K562 (cell line): ENCODE results near the gene CCDC28B. TPM values are rescaled to one million over a fixed set of nuclear protein-coding genes. Genes with fewer than 3 reads are reported as not detected.

Source experiments
- ATF1 ChIP-seq, 2 experiments: fragments of 450-650 bp in 1 of 2; IDR thresholded peaks; 2 replicates each; pipeline ENCODE4 v1.6.1; 2016; ENCODE audit warnings: missing compliant biosample characterization in 1 of 2, missing genetic modification characterization in 1 of 2
- BDP1 ChIP-seq: IDR thresholded peaks from 3 replicates; pipeline ENCODE4 v1.6.1; 2011; ENCODE audit not compliant: insufficient read length, insufficient read depth
- BRF1 ChIP-seq: IDR thresholded peaks from 3 replicates; pipeline ENCODE4 v1.6.1; 2011; ENCODE audit warnings: borderline replicate concordance, mild to moderate bottlenecking; ENCODE audit not compliant: insufficient read length; ENCODE audit errors: extremely low read depth
- CHD1 ChIP-seq: fragments of 200-600 bp; sonication (generic); IDR thresholded peaks from one replicate; pipeline ENCODE4 v1.6.1; 2012; ENCODE audit warnings: mild to moderate bottlenecking, moderate library complexity, low read length, inconsistent platforms
- FIP1L1 ChIP-seq: fragments of 200-400 bp; formaldehyde crosslinking; IDR thresholded peaks from 2 replicates; pipeline ENCODE4 v1.6.1; 2018; ENCODE audit warnings: mild to moderate bottlenecking, low read depth, low read length; ENCODE audit not compliant: poor library complexity, severe bottlenecking
- KAT2B ChIP-seq: IDR thresholded peaks from one replicate; pipeline ENCODE4 v1.6.1; 2012; ENCODE audit warnings: low read depth, mild to moderate bottlenecking, control low read depth, inconsistent platforms, low read length, moderate library complexity
- KDM1A ChIP-seq, 2 experiments: fragments of 450-650 bp; IDR thresholded peaks; 2 replicates each; pipeline ENCODE4 v1.6.1; 2016; ENCODE audit warnings: mild to moderate bottlenecking in 2 of 2
- L3MBTL2 ChIP-seq: fragments of 450-650 bp; IDR thresholded peaks from 2 replicates; pipeline ENCODE4 v1.6.1; 2016; ENCODE audit warnings: mild to moderate bottlenecking, moderate library complexity
- MAZ ChIP-seq, 2 experiments: fragments of 450-650 bp in 1 of 2; sonication (generic) in 1 of 2; formaldehyde crosslinking; IDR thresholded peaks in 1 of 2; conservative IDR thresholded peaks in 1 of 2; 2 replicates each; pipeline versions ENCODE4 v1.4.0 to v1.5.0; 2020; ENCODE audit warnings: mild to moderate bottlenecking in 1 of 2, missing genetic modification reagents in 1 of 2
- NCOR1 ChIP-seq: fragments of 450-650 bp; IDR thresholded peaks from 2 replicates; pipeline ENCODE4 v1.6.1; 2016; ENCODE audit warnings: mild to moderate bottlenecking, moderate library complexity
- PHF8 ChIP-seq: fragments of 200-600 bp; sonication (generic); IDR thresholded peaks from 2 replicates; pipeline ENCODE4 v1.6.1; 2012; ENCODE audit warnings: mixed run types, mild to moderate bottlenecking, inconsistent platforms, low read length, moderate library complexity, borderline replicate concordance
- PRPF4 ChIP-seq: fragments of 200-400 bp; formaldehyde crosslinking; IDR thresholded peaks from one replicate; pipeline ENCODE4 v1.6.1; 2017; ENCODE audit warnings: low read length, low read depth, mild to moderate bottlenecking; ENCODE audit not compliant: insufficient read depth, poor library complexity, severe bottlenecking
- RBBP5 ChIP-seq: fragments of 200-600 bp; sonication (generic); IDR thresholded peaks from 2 replicates; pipeline ENCODE4 v1.6.1; 2012; ENCODE audit warnings: borderline replicate concordance, mild to moderate bottlenecking, low read length, control low read depth, inconsistent platforms; ENCODE audit not compliant: insufficient read depth, poor library complexity, severe bottlenecking
- SIRT6 ChIP-seq: IDR thresholded peaks from one replicate; pipeline ENCODE4 v1.6.1; 2012; ENCODE audit warnings: low read depth, mild to moderate bottlenecking, control low read depth, inconsistent platforms, low read length, moderate library complexity
- SP1 ChIP-seq: sonication (generic); formaldehyde crosslinking; IDR thresholded peaks from 2 replicates; pipeline ENCODE4 v1.8.1; 2022; ENCODE audit warnings: mild to moderate bottlenecking, missing genetic modification reagents
- TARDBP ChIP-seq: fragments of 450-650 bp; IDR thresholded peaks from 2 replicates; pipeline ENCODE4 v1.6.1; 2016
- ZNF239 ChIP-seq: fragments of 250-450 bp; sonication (Bioruptor Pico); IDR thresholded peaks from 2 replicates; pipeline ENCODE4 v1.4.0; 2020; ENCODE audit warnings: mild to moderate bottlenecking
- ZNF444 ChIP-seq: fragments of 250-450 bp; sonication (Bioruptor Pico); IDR thresholded peaks from 2 replicates; pipeline ENCODE4 v1.4.0; 2020; ENCODE audit warnings: mild to moderate bottlenecking, moderate library complexity
- ZNF780A ChIP-seq: fragments of 250-450 bp; sonication (Bioruptor Pico); IDR thresholded peaks from 2 replicates; pipeline ENCODE4 v1.5.0; 2021; ENCODE audit warnings: mild to moderate bottlenecking
- polyA plus RNA-seq, 8 experiments: library from polyadenylated mRNA; depleted of rRNA in 4 of 8; stranded (reverse) in 5 of 8; unstranded in 3 of 8; fragments of >200 nt; fragmentation: Nextera tagmentation in 2 of 8; fragmentation: Illumina TruSeq in 1 of 8; extraction: Ambion mirVana in 2 of 8; extraction: Trizol in 1 of 8; gene quantifications; 2 replicates each; pipeline versions ENCODE4 v1.2.1 to v1.2.3, GENCODE V29; 2011 to 2014; ENCODE audit warnings: inconsistent platforms in 1 of 8, missing spikeins in 1 of 8
- total RNA-seq, 7 experiments: library from RNA; depleted of rRNA in 6 of 7; stranded (reverse); fragments of >200 nt in 6 of 7; fragmentation: Illumina TruSeq in 2 of 7; extraction: Trizol in 2 of 7; gene quantifications; 2 replicates each; pipeline versions ENCODE4 v1.2.1 to v1.2.3, GENCODE V29; 2011 to 2021; ENCODE audit warnings: low replicate concordance in 1 of 7
- TF ChIP-seq, protein P1 (sequence below): fragments of 250-450 bp; sonication (Bioruptor Pico); IDR thresholded peaks from 2 replicates; pipeline ENCODE4 v1.5.0; 2020; ENCODE audit warnings: mild to moderate bottlenecking, borderline replicate concordance
- TF ChIP-seq, protein P2 (sequence below): fragments of 250-450 bp; sonication (Bioruptor Pico); IDR thresholded peaks from 2 replicates; pipeline ENCODE4 v1.5.0; 2022; ENCODE audit warnings: mild to moderate bottlenecking
- TF ChIP-seq, protein P3 (sequence below): sonication (generic); formaldehyde crosslinking; IDR thresholded peaks from 2 replicates; pipeline ENCODE4 v1.8.0; 2022; ENCODE audit warnings: mild to moderate bottlenecking, missing genetic modification reagents

CCDC28B gene
- total and polyA plus RNA-seq, 9 of the 15 experiments (the other 6 are each of a cell fraction or from before 2014, with no cell fraction given): 5.7 to 54.5 (median 31.7) TPM

DNA sequence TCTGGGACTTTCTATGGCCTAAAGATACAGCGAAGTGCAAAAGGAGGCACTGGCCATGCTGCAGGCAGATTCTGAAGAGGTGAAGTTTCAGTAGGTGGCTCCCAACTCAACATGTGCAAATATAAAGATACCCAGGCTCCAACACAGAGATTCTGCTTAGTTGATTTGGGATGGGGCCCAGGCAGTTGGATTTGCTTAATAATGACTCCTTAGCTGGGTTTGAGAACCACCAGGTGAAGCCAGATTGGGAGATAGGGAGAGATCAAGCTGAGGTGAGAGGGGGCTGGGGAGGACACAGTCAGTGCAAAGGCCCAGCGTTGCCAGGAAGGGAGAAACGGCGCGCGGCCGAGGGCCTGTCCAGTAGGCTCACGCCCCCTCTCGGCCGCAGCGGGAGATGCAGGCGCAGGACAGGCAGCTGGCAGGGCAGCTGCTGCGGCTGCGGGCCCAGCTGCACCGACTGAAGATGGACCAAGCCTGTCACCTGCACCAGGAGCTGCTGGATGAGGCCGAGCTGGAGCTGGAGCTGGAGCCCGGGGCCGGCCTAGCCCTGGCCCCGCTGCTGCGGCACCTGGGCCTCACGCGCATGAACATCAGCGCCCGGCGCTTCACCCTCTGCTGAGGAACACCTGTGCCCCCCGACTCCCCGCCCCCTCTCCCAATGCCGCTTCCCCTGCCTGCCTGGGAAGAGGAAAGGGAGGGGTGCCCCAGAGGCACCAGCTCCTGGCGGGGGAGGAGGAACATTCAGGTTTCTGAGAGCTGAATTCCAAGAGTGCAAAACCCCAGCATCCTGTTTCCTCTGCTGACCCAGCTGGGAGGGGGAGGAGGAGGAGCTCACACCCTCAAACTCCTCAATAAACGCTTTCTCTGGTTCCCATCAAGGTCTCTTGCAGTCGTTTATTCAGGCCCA, 47.8 kb downstream of the CCDC28B start (continued):
- TF ChIP-seq, protein P1, sequence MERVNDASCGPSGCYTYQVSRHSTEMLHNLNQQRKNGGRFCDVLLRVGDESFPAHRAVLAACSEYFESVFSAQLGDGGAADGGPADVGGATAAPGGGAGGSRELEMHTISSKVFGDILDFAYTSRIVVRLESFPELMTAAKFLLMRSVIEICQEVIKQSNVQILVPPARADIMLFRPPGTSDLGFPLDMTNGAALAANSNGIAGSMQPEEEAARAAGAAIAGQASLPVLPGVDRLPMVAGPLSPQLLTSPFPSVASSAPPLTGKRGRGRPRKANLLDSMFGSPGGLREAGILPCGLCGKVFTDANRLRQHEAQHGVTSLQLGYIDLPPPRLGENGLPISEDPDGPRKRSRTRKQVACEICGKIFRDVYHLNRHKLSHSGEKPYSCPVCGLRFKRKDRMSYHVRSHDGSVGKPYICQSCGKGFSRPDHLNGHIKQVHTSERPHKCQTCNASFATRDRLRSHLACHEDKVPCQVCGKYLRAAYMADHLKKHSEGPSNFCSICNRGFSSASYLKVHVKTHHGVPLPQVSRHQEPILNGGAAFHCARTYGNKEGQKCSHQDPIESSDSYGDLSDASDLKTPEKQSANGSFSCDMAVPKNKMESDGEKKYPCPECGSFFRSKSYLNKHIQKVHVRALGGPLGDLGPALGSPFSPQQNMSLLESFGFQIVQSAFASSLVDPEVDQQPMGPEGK (CRISPR knock-in tag): no peak
- TF ChIP-seq RBBP5 (no peak), CHD1 (no peak), TARDBP (peak; percentile 62; the same call in 1 of the 2 replicates), ATF1 (CRISPR knock-in tag; IDR thresholded peaks at IDR 0.05) (no peak), ATF1 (tag; IDR thresholded peaks at IDR 0.05) (peak; percentile 39; the same call in 1 of the 2 replicates), PRPF4 (no peak), BDP1 (no peak), BRF1 (no peak), PHF8 (no peak; the same call in 1 of the 2 replicates), SP1 (CRISPR knock-in tag) (peak; percentile 72), KAT2B (no peak), FIP1L1 (peak; percentile 27), SIRT6 (no peak), L3MBTL2 (peak; percentile 54), ZNF780A (no peak), ZNF239 (CRISPR knock-in tag) (no peak), MAZ (CRISPR knock-in tag; conservative IDR thresholded peaks at IDR 0.05 in 1 of 2, IDR thresholded peaks at IDR 0.05 in 1 of 2) (peak in 1 of 2 experiments; percentile 63; a peak in 3 of 4 replicates), KDM1A (IDR thresholded peaks at IDR 0.05) (peak; percentile 62 to 86; a peak in 3 of 4 replicates), ZNF444 (CRISPR knock-in tag) (no peak), NCOR1 (no peak; the same call in 1 of the 2 replicates)
- TF ChIP-seq, protein P2, sequence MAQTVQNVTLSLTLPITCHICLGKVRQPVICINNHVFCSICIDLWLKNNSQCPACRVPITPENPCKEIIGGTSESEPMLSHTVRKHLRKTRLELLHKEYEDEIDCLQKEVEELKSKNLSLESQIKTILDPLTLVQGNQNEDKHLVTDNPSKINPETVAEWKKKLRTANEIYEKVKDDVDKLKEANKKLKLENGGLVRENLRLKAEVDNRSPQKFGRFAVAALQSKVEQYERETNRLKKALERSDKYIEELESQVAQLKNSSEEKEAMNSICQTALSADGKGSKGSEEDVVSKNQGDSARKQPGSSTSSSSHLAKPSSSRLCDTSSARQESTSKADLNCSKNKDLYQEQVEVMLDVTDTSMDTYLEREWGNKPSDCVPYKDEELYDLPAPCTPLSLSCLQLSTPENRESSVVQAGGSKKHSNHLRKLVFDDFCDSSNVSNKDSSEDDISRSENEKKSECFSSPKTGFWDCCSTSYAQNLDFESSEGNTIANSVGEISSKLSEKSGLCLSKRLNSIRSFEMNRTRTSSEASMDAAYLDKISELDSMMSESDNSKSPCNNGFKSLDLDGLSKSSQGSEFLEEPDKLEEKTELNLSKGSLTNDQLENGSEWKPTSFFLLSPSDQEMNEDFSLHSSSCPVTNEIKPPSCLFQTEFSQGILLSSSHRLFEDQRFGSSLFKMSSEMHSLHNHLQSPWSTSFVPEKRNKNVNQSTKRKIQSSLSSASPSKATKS (CRISPR knock-in tag): no peak
- TF ChIP-seq, protein P3, sequence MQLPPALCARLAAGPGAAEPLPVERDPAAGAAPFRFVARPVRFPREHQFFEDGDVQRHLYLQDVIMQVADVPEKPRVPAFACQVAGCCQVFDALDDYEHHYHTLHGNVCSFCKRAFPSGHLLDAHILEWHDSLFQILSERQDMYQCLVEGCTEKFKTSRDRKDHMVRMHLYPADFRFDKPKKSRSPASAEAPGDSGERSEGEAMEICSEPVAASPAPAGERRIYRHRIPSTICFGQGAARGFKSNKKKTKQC (CRISPR knock-in tag): no peak; the same call in 1 of the 2 replicates
